ENCODE results near the gene AK4. TPM values are rescaled to one million over a fixed set of nuclear protein-coding genes. Genes with fewer than 3 reads are reported as not detected.

The AK4 gene
- total RNA-seq, 1 donor, result 11.6 TPM

GRCh38 chr1:65175171-65176055 is 27.4 kb downstream of the AK4 start:
- DNase-seq (ENCODE audit: low read depth in 2 of 3, low spot score in 2 of 3), result no peak

- DNase-seq (ENCODE audit: low read depth in 2 of 3, low spot score in 2 of 3), result no peak
Measured at GRCh38 chr1:65176056-65176450, 28.1 kb downstream of the AK4 start.

GRCh38 chr1:65176591-65176990 is 28.6 kb downstream of the AK4 start:
- no peak for DNase-seq (ENCODE audit: low read depth in 2 of 3, low spot score in 2 of 3)

GRCh38 chr1:65177457-65177856 is 29.5 kb downstream of the AK4 start:
- no peak for DNase-seq (ENCODE audit: low read depth in 2 of 3, low spot score in 2 of 3)

GRCh38 chr1:65178235-65178634 is 30.2 kb downstream of the AK4 start:
- DNase-seq (ENCODE audit: low read depth in 2 of 3, low spot score in 2 of 3), result no peak

GRCh38 chr1:65179148-65179547 is 31.1 kb downstream of the AK4 start:
- DNase-seq (ENCODE audit: low read depth in 2 of 3, low spot score in 2 of 3), result no peak

- no peak for DNase-seq (ENCODE audit: low read depth in 2 of 3, low spot score in 2 of 3)
Measured at GRCh38 chr1:65180977-65181376, 33.0 kb downstream of the AK4 start.

- no peak for DNase-seq (ENCODE audit: low read depth in 2 of 3, low spot score in 2 of 3)
Measured at GRCh38 chr1:65182658-65183268, 34.8 kb downstream of the AK4 start.

- no peak for DNase-seq (ENCODE audit: low read depth in 2 of 3, low spot score in 2 of 3)
Measured at GRCh38 chr1:65189576-65190115, 41.6 kb downstream of the AK4 start.

- DNase-seq (ENCODE audit: low read depth in 2 of 3, low spot score in 2 of 3), result no peak
Measured at GRCh38 chr1:65190229-65190628, 42.2 kb downstream of the AK4 start.

- no peak for DNase-seq (ENCODE audit: low read depth in 2 of 3, low spot score in 2 of 3)
Measured at GRCh38 chr1:65193129-65193695, 45.2 kb downstream of the AK4 start.

GRCh38 chr1:65195495-65196417 is 47.8 kb downstream of the AK4 start:
- DNase-seq (ENCODE audit: low read depth in 2 of 3, low spot score in 2 of 3), result peak in 1 of 3 donors; percentile 13

- DNase-seq (ENCODE audit: low read depth in 2 of 3, low spot score in 2 of 3), result no peak
Measured at GRCh38 chr1:65196926-65197325, 48.9 kb downstream of the AK4 start.

- DNase-seq (ENCODE audit: low read depth in 2 of 3, low spot score in 2 of 3), result no peak
Measured at GRCh38 chr1:65197636-65198035, 49.6 kb downstream of the AK4 start.

- DNase-seq (ENCODE audit: low read depth in 2 of 3, low spot score in 2 of 3), result no peak
Measured at GRCh38 chr1:65198096-65198495, 50.1 kb downstream of the AK4 start.

GRCh38 chr1:65200411-65200810 is 52.4 kb downstream of the AK4 start:
- no peak for DNase-seq (ENCODE audit: low read depth in 2 of 3, low spot score in 2 of 3)

- DNase-seq (ENCODE audit: low read depth in 2 of 3, low spot score in 2 of 3), result no peak
Measured at GRCh38 chr1:65206836-65207235, 58.8 kb downstream of the AK4 start.

- DNase-seq (ENCODE audit: low read depth in 2 of 3, low spot score in 2 of 3), result peak in 1 of 3 donors; percentile 54
Measured at GRCh38 chr1:65207317-65207716, 59.3 kb downstream of the AK4 start.

GRCh38 chr1:65208563-65208973 is 60.6 kb downstream of the AK4 start:
- no peak for DNase-seq (ENCODE audit: low read depth in 2 of 3, low spot score in 2 of 3)
